Activated CD8-positive, alpha-beta T cell treated with anti-CD3 and anti-CD28 coated beads, Interleukin-2, amount 10 ng/mL, durations not matched to agents 7 days and 5 days (primary cell): Measurements from ENCODE around the gene KCNH4. TPM values are rescaled to one million over a fixed set of nuclear protein-coding genes. Genes with fewer than 3 reads are reported as not detected.

Experiments used
- ATAC-seq: fragments of 150-1000 bp; cut with Tn5 transposase; one replicate; pipeline ENCODE4 v1.10.0; 2021; ENCODE audit warnings: moderate library complexity
- CTCF ChIA-PET: fragments of 350-600 bp; sonication (Branson Sonifier 250); formaldehyde crosslinking; loops from one replicate; lab custom pipeline; 2021; ENCODE audit warnings: antibody characterized with exemption; lab: Charles Lee
- POLR2A ChIA-PET: fragments of 350-600 bp; sonication (Branson Sonifier 250); formaldehyde crosslinking; loops from one replicate; lab custom pipeline; 2021; ENCODE audit warnings: antibody characterized with exemption; lab: Charles Lee
- DNase-seq: peaks from one replicate; pipeline ENCODE4 v3.0.0-alpha.2; 2020
- H3K27ac Mint-ChIP-seq: one replicate; pipeline ENCODE4 v1.8.0; 2021; ENCODE audit warnings: mild to moderate bottlenecking, mixed read lengths
- H3K27me3 Mint-ChIP-seq: one replicate; pipeline ENCODE4 v1.8.0; 2021; ENCODE audit warnings: low read depth, mixed read lengths
- H3K36me3 Mint-ChIP-seq: one replicate; pipeline ENCODE4 v1.8.0; 2021; ENCODE audit warnings: low read depth, mixed read lengths
- H3K4me1 Mint-ChIP-seq: one replicate; pipeline ENCODE4 v1.8.0; 2021; ENCODE audit warnings: low read depth, mixed read lengths
- H3K4me3 Mint-ChIP-seq: one replicate; pipeline ENCODE4 v1.8.0; 2021; ENCODE audit warnings: mild to moderate bottlenecking, mixed read lengths
- H3K9me3 Mint-ChIP-seq: one replicate; pipeline ENCODE4 v1.8.0; 2022; ENCODE audit warnings: mixed read lengths; ENCODE audit not compliant: insufficient read depth
- total RNA-seq, 2 experiments: library from RNA; stranded (reverse); gene quantifications; one replicate each; pipeline ENCODE4 v1.2.3, GENCODE V29; 2021

Gene KCNH4
- total RNA-seq, 2 experiments from 2014 or later = 0.05 to 0.13 TPM

DNA sequence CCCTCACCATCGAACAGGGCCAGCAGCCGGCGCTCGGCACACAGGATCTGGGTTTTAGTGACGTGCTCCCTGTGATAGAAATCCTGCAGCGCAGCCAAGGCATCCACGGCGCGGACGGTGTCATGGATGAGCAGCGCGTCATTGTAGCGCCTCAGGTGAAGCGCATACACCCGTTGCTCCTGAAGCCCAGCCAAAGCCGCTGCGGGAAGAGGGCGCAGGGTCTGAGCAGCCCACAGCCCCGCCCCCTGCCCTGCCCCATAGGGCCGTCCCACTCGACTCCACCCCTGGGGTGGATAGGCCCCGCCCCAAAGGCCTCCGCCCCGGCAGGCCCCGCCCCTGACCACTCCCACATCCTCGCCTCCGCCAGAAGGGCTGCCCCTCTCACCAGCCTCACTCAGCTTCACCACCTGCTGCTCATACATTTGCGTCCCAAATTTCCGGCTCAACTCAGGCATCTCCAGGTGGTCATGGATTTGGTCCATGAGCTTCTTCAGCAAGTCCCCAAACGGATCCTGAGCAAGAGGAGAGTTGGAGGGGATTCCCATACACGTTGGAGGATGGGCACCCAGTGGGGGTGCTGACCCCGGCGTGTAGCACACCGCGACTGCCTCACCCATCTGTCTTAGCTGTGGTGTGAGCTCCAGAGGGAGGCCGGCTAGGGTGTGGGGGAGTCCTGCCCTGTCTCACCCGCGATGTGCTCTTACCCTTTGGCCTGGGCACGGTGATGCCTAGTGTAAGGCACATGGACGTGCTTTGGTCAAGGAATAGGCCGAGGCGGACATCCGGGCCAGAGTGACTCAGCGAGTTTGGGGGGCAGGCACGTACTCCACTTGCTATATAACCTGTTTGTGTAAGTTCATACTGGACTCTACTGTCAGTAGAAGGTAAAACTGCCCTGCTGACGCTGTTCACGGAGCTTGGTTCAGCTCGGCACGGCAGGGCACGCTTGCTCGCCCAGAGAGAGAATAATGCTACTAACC, 73.1 kb downstream of the KCNH4 start:
- peak; percentile 95 for DNase-seq
- H3K4me1 Mint-ChIP-seq = peaks cover 49% of the 10 kb centered on the region
- H3K27me3 Mint-ChIP-seq = no peaks in the 10 kb centered on the region
- CTCF ChIA-PET = interaction anchor here (1.0 to 16.9 kb wide), 8 partner anchors 12 to 298 kb away, joined by 3 to 168 read pairs (median 6); partner anchors contain the start of genes DNAJC7, KAT2A and NKIRAS2
- H3K27ac Mint-ChIP-seq = peak overlapping the region; percentile 37
- peaks cover 56% of the 10 kb centered on the region for H3K36me3 Mint-ChIP-seq
- no peaks in the 10 kb centered on the region for H3K9me3 Mint-ChIP-seq
- peak; percentile 80 for ATAC-seq
- POLR2A ChIA-PET = interaction anchor here (1.0 to 2.2 kb wide), 7 partner anchors 9 to 142 kb away, joined by 3 to 7 read pairs (median 3); partner anchors contain the start of genes CNP and NKIRAS2
- peak overlapping the region; percentile 60 for H3K4me3 Mint-ChIP-seq

DNA sequence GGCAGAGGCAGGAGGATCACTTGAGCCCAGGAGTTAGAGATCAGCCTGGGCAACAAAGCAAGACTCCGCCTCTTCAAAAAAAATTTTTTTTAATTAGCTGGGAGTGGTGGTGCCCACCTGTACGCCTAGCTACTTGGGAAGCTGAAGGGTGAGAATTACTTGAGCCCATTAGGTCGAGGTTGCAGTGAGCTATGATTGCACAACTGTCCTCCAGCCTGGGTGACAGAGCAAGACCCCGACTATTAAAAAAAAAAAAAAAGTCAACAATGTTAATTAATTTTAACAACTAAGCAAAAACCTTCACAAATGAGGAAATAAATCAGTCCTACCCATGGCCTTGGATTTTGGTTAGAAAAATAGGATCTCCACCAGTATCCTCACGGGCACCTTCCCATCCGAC, 73.8 kb downstream of the KCNH4 start:
- Mint-ChIP-seq H3K9me3 (no peaks in the 10 kb centered on the region), H3K4me3 (no peak overlapping the region), H3K36me3 (peaks cover 56% of the 10 kb centered on the region), H3K4me1 (peaks cover 46% of the 10 kb centered on the region), H3K27me3 (no peaks in the 10 kb centered on the region), H3K27ac (no peak overlapping the region)
- ChIA-PET POLR2A (interaction anchor here (1.1 to 2.2 kb wide), 4 partner anchors 8 to 141 kb away, joined by 3 to 7 read pairs (median 3); partner anchors contain the start of gene CNP), CTCF (interaction anchor here (0.8 to 16.9 kb wide), 9 partner anchors 10 to 144 kb away, joined by 3 to 168 read pairs (median 6); partner anchors contain the start of genes DNAJC7, KAT2A and NKIRAS2)
- DNase-seq (no peak), ATAC-seq (no peak)

Other genes with a start within 250 kb of the KCNH4 start
- 10 to 100 TPM; 93.4 to 94.6 TPM for gene CNP, start 214.3 kb downstream of the KCNH4 start, total RNA-seq
- gene DNAJC7, start 163.7 kb downstream of the KCNH4 start, total RNA-seq = 10 to 100 TPM; 86.1 to 99.8 TPM
- 10 to 100 TPM; 25.7 to 26.2 TPM for gene NKIRAS2, start 161.1 kb downstream of the KCNH4 start, total RNA-seq
- under 1 TPM; 0.16 to 0.24 TPM for gene C17orf113, start 130.5 kb downstream of the KCNH4 start, total RNA-seq
- gene ZNF385C, start 82.7 kb downstream of the KCNH4 start, total RNA-seq = under 1 TPM; 0.23 to 0.47 TPM
- gene DHX58, start 68.4 kb downstream of the KCNH4 start, total RNA-seq = 10 to 100 TPM; 71.9 to 72.9 TPM
- gene KAT2A, start 59.8 kb downstream of the KCNH4 start, total RNA-seq = 10 to 100 TPM; 45.2 to 46.8 TPM
- under 1 TPM; 0.16 to 0.29 TPM for gene HSPB9, start 58.3 kb downstream of the KCNH4 start, total RNA-seq
- 100 to 1,000 TPM; 102 to 107 TPM for gene RAB5C, start 26.2 kb downstream of the KCNH4 start, total RNA-seq
- not detected for gene HCRT, start 4.3 kb upstream of the KCNH4 start, total RNA-seq
- gene GHDC, start 13.4 kb upstream of the KCNH4 start, total RNA-seq = 10 to 100 TPM; 16.6 to 17.2 TPM
- gene STAT5B, start 95.2 kb upstream of the KCNH4 start, total RNA-seq = 10 to 100 TPM; 92.7 to 94.4 TPM
- 100 to 1,000 TPM; 117 to 119 TPM for gene STAT5A, start 107.4 kb upstream of the KCNH4 start, total RNA-seq
- 100 to 1,000 TPM in 1 of 2 experiments, 10 to 100 TPM in 1; 94.7 to 101 TPM for gene STAT3, start 207.3 kb upstream of the KCNH4 start, total RNA-seq
- gene CAVIN1, start 242.1 kb upstream of the KCNH4 start, total RNA-seq = 1 to 10 TPM; 1.7 to 2.0 TPM